Activated T-cell treated with anti-CD3 and anti-CD28 coated beads for 48 hours (primary cell): Measurements from ENCODE around the gene NR3C1.

ENCODE experiments used
- DNase-seq: peaks from one replicate; pipeline ENCODE4 v3.0.0-alpha.2; 2020; ENCODE audit warnings: low read depth

Gene NR3C1

DNA sequence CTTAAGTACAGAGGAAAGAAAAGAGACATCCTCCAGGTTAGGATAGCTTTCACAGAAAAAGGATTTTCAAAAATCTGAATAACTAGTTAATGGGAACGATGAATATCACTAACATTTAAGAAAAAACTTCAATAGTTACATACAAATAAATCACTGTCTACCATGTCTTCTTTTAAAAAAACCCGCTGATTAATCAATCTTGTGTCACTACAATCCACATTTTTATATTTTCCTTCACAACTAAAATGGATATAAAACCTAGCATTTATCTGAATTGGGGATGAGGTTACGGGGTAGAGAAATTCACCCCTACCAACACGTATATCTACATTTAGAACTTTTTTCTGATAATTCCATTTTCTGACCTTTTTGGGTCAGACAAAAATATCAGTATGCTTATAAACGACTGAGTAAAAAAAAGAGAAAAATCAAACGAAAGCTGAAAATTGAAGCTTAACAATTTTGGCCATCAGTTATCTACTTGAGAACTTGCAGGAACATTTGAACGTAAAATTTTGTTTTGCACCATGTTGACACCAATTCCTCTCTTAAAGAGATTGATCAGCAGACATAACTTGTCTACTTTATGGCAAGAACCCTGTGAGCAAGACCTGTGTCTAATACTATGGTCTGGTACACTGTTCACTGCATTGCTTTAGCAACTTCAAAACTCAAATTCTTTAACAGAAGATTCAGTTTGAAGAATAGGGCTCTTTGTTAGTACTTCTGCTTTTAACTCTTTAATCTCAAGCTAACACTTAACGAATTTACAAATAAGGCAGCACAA is 4.8 kb downstream of the NR3C1 start:
- no peak for DNase-seq

DNA sequence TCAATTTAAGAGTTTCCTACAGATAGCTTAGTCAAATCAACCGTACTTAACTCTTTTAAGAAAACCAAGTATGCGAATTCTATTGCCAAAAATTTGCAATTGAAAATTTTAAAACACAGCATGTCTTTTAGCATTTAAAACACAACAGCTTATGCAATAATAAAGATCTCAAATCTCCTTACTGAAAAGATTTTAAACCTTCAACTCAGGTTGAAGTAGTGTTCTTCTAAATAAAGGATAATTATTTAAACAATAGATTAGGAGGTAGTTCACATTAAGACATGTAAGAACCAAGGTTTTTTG is 5.5 kb downstream of the NR3C1 start:
- DNase-seq, result no peak

DNA sequence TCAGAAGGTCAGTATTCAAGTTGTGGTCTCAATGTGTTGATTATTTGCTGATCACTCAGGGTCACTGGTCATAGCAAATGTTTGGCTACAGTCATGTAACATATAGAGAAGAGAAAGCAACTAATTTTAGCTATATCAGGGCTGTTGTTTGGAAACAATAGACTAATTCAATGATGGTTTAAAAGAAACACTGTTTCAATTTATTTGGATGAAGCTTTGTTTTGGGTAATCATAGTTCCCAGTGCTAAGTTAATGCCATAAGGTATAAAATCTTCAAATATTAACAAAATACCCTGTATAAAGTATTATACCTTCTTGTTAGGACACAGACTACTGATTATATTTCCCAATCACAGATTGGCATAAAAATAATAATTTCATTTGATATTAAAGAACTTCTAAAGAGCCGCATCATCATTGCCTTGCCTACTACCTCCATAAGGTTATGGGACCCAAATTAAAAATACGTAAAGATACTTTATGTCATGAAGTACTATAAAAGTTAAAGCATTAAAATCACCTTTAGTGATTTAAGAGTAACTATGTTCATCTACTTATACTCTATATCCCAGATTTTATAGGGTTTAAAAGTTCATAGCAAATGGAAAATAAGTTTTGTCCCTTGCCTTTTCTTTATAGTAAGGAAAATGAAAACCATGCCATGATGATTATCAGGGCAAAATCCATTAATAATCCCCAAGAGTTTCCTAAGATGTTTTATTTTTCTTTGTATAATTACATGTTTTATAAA is 6.0 kb downstream of the NR3C1 start:
- DNase-seq, result no peak

GRCh38 chr5:143396353-143396940 is 7.0 kb downstream of the NR3C1 start:
- DNase-seq, result no peak

DNA sequence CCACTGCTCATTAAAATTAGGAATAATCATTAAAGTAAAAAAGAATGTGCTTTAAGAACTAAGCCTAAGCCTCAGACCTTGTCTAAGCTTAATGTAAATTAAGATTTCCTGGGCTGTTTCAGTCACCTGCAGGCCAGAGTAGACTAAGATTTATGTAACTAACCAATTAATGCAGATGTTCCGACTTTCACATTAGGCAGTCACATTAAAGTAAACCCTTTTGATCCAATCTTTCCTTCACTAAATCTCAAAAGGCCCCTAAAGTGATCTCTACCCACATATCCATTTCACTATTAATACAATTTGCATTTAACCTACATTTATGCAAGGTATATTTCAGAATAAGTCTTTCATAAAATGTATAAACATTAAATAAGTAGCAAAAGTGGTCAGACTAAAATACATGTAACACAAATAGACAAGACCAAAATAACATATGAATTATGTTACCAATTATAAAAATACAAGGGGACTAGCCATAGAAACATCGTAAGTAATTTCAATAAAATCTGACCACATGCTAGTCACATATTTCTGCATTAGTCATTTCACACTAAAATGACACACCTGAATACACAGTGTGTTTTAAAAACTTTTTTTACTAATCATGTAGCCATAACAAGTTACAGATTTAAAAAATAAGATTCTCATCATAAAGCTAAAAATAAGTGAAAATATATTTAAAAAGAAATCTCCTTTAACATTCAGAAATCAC is 7.7 kb downstream of the NR3C1 start:
- no peak for DNase-seq

GRCh38 chr5:143393524-143393923 is 10.0 kb downstream of the NR3C1 start:
- no peak for DNase-seq

DNA sequence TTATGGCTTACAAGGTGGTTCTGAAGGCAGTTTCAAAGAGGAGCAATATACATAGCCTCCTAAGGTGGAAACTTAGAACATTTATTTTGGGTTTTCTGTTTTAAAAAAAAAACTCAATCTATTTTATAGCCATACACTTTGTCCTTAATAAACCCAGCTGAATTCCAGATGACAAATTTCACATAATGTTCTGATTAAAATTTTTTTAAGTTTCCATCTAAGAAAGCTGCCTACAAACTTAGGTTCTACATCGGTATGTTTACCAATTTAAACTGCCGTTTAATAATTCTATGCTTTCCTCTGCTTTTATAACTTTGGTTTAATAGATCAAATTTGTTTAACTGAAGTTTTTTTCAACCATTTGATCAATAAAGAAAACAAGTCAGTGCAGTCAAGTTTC is 12.5 kb downstream of the NR3C1 start:
- DNase-seq, result no peak

DNA sequence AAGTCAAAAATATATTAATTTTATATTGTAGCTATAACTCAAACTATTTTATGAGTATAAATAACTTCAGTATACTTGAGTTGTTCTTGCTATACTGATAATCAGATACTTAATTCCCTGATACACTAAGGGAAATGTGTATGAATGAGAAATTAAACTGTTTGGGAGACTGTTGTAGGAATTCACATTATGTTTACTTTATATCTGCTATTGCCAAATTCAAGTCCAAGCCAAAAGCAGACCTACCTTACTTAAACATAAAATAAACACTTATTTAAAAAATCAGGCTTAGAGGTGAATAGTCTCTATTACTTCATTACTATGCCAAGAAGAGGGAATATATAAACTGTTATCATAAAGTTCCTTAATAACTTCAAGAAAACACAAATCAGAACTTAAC is 13.2 kb downstream of the NR3C1 start:
- no peak for DNase-seq

DNA sequence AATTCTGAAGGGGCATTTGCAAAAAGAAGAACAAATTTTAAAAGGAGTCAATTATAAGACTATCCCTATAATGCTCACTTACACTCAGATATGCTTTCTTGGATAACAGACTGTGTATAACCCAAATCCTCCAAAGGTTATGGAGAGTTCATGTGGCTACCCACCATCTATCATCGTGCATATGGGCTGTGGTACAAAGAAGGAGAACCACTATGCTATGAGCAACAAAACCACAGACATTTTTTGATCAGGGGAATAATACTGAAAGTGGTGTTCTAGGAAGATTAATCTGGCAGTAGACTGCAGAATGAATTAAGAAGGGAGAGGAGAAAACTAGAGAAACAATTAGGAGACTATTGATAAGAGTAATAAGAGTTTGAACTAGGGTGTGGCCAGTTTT is 16.8 kb downstream of the NR3C1 start:
- no peak for DNase-seq

DNA sequence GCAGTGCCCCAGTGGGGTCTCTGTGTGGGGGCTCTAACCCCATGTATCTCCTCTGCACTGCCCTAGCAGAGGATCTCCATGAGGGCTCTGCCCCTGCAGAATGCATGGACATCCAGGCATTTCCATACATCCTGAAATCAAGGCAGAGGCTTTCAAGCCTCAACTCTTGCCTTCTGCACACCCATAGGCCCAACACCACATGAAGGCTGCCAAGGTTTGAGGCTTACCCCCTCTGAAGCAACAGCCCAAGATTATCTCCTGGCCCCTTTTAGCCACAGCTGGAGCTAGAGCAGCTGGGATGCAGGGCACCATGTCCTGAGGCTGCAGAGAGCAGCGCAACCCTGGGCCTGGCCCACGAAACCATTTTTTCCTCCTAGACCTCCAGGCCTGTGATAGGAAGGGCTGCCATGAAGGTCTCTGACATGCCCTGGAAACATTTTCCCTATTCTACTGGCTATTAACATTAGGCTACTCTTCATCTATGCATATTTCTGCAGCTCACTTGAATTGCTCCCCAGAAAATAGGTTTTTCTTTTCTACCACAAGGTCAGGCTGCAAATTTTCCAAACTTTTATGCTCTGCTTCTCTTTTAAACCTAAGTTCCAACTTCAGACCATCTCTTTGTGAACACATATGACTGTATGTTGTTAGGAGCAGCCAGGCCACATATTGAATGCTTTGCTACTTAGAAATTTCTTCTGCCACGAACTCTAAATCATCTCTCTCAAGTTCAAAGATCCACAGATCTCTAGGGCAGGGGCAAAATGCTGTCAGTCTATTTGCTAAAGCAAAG is 18.4 kb downstream of the NR3C1 start:
- DNase-seq, result no peak

DNA sequence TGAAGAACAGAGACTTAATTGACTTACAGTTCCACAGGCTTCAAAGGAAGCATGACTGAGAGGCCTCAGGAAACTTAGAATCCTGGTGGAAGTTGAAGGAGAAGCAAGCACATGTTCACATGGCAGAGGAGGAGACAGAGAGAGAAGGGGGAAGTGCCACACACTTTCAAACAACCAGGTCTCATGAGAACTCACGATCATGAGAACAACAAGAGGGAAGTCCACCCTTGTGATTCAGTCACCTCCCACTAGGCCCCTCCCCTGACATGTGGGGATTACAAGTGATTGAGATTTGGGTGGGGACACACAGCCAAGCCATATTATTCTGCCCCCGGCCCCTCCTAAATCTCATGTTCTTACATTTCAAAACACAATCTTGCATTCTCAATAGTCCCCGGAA is 19.5 kb downstream of the NR3C1 start:
- DNase-seq, result no peak

DNA sequence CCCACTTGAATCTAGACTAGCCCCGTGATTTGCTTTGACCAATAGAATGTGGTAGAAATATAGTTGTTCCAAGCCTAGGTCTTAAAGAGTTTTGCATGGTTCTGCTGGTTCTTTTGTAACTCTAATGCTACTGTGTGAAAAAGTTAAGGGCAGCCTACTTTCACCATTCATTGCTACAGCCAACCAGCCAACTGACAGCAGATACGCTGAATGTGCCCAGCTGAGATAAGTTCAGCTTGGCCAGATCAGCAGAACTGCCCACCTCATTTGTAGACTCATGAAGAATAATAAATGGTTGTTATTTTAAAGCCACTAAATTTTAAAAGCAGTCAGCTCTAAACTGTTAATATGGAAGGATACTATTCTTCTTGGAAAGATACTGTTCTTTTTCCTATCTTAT is 23.9 kb downstream of the NR3C1 start:
- no peak for DNase-seq

DNA sequence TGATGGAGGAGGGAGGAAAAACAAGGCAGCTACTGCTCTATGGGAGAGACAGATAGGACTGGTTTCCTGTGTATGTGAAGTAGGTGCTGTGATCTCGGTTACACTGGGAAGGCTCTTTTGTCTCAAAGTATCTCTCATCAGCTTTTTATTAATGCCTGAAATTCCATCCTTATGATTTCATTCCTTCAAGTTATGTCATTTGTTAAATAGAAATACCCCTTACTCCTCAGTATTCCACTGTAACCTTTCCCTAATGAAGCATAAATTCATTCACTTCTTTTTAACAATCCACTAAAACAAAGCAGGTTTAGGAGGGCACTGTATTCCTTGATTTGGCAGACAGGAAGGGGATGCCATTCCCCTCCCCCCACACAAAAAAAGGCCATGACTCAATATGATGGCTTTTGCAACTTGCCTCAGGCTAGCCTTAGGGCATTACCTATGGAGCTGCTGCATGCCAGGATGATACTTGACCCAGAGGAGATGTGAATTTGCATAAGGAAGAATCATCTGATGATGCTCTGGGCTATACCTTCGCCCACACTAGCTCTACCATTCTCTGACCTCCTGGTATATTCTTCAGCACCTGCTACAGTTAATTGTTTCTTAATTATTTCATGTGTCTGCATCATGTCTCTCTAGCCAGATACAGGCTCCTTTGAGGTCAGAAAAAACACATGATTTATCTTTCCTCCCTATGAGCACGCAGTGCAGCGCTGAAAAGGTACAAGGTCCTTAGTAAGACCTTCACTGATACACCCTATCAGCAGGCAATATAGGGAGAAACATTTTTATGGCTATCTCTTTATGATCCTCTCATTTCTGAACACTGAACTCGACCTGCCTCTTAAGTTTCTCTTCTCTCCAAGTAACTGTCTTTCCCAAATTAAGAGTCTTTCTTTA is 26.3 kb downstream of the NR3C1 start:
- DNase-seq, result no peak

DNA sequence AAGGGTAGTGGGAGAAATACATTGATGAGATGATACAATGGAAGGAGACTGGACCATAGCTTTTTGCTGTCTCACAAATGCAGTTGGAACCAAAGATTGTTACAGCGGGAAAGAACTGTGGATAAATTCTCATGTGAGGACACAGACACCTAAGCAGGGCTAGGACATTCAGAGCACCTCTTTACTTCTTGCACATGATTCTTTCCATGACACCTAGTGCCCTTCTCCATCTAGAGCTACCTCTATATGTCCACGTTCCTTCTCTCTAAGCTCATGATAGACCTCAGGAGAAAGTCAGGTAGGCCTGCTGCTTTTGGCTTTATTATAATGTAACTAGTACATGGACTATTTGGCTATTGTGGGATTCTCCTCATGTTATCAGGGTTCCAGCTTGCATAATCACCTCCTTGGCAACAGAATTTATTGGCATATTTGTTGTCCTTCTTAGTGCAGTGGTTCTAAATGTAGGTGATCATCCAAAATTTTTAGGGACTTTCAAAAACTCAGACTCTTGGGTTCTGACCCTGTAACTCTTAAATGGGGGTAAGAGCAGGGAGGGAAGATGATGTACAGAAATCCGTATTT is 27.2 kb downstream of the NR3C1 start:
- DNase-seq, result no peak

GRCh38 chr5:143374496-143375217 is 28.8 kb downstream of the NR3C1 start:
- no peak for DNase-seq

DNA sequence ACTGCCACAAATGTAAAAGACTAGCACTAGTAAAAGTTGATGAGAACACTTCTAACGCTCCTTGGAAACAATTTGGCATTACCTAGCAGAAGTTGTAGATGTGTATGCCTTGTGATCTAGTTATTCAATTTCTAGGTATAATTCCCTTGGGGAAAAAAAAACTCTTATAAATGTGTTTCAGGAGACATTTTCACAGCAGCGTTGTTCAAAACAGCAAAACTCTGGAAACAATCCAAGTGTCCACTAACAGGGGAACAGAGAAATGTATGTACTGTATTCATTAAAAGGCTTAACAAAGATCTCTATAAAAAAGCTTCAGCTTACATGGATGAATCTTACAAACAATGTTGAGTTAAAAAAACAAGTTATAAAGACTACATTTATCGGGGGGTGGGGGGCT is 30.4 kb downstream of the NR3C1 start:
- DNase-seq, result no peak

- no peak for DNase-seq
Measured at GRCh38 chr5:143372187-143372829, 31.2 kb downstream of the NR3C1 start.

DNA sequence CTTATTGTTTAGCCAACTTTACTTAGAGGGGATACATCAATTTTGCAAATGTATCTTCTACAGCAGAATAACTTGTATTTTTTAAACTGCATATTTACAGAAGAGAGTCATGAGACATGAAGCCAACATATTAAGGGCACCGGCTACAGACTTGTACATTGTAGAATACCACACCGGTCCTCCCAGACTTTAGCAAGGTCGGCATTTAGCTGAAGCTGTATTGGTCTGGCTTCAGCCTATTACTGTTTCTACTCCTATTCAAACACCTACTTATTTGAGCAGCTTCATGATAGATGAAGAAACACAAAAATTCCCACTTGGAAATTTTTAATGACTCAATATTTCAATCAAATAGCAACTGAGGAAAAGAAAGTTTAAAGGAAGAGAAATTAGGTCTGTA is 33.0 kb downstream of the NR3C1 start:
- DNase-seq, result no peak

DNA sequence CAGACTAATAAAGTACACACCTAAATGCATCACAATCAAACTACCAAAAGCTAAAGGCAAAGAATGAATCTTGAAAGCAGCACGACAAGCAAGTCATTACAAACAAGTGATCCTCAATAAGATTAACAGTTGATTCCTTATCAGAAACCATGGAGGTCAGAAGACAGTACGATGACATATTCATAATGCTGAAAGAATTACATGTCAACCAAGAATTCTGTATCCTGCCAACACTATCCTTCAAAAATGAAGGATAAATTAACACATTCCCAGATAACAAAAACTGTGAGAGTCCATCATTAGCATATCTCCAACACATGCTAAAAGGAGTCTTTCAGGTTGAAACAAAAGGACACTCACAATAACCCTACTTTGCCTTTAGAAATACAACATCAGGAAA is 39.4 kb downstream of the NR3C1 start:
- DNase-seq, result no peak
